Measurements from ENCODE around the gene PCDHGA9.

- TF ChIP-seq EZH2 (IDR thresholded peaks at IDR 0.05; ENCODE audit: insufficient read depth, poor library complexity, severe bottlenecking) (no peak), EZH2phosphoT487 (IDR thresholded peaks at IDR 0.05; ENCODE audit: insufficient read depth, low read depth) (no peak)
Measured at GRCh38 chr5:141355641-141356040, 46.9 kb upstream of the PCDHGA9 start.

Data from GM23248 (cell line).